UCSD-AML1 (cell line): ENCODE measurements around the gene WNT7A.
"Not testable (repeated sequence)": the region's sequence is repeated elsewhere in the genome, so short reads cannot be mapped to it uniquely, and the experiment has no call there.

Experiments used
- DNase-seq: peaks from one replicate; lab custom pipeline; 2025; ENCODE audit not compliant: unreplicated experiment; lab: John Stamatoyannopoulos, UW

Gene WNT7A

GRCh38 chr3:13866041-13866965 lies 13.6 kb downstream of the WNT7A start:
- DNase-seq = no peak

- DNase-seq = no peak
Observed at GRCh38 chr3:13865581-13865980, 14.3 kb downstream of the WNT7A start.

- no peak for DNase-seq
Observed at GRCh38 chr3:13865106-13865505, 14.8 kb downstream of the WNT7A start.

- DNase-seq = no peak
Observed at GRCh38 chr3:13863965-13864595, 15.8 kb downstream of the WNT7A start.

GRCh38 chr3:13863382-13863952 lies 16.4 kb downstream of the WNT7A start:
- no peak for DNase-seq

- no peak for DNase-seq
Observed at GRCh38 chr3:13861461-13861860, 18.4 kb downstream of the WNT7A start.

GRCh38 chr3:13860001-13860400 lies 19.9 kb downstream of the WNT7A start:
- DNase-seq = no peak

GRCh38 chr3:13858768-13859520 lies 20.9 kb downstream of the WNT7A start:
- no peak for DNase-seq

- DNase-seq = no peak
Observed at GRCh38 chr3:13857702-13858380, 22.0 kb downstream of the WNT7A start.

- not testable (repeated sequence) for DNase-seq
Observed at GRCh38 chr3:13856628-13857027, 23.2 kb downstream of the WNT7A start.

- DNase-seq = no peak
Observed at GRCh38 chr3:13856006-13856405, 23.9 kb downstream of the WNT7A start.

GRCh38 chr3:13854492-13854891 lies 25.4 kb downstream of the WNT7A start:
- no peak for DNase-seq

- no peak for DNase-seq
Observed at GRCh38 chr3:13853978-13854296, 25.9 kb downstream of the WNT7A start.

- DNase-seq = no peak
Observed at GRCh38 chr3:13853256-13853977, 26.5 kb downstream of the WNT7A start.

GRCh38 chr3:13852638-13853009 lies 27.2 kb downstream of the WNT7A start:
- no peak for DNase-seq

- DNase-seq = peak; percentile 21
Observed at GRCh38 chr3:13851997-13852637, 27.8 kb downstream of the WNT7A start.

- DNase-seq = no peak
Observed at GRCh38 chr3:13851091-13851849, 28.6 kb downstream of the WNT7A start.

- DNase-seq = no peak
Observed at GRCh38 chr3:13850161-13850945, 29.5 kb downstream of the WNT7A start.
